Bronchial epithelial cell (primary cell): Measurements from ENCODE around the gene BPIFA1. TPM values are rescaled to one million over a fixed set of nuclear protein-coding genes. Genes with fewer than 3 reads are reported as not detected.

ENCODE experiments used
- DNase-seq: peaks from one replicate; pipeline ENCODE4 v3.0.0-alpha.2; 2010; ENCODE audit warnings: low read depth
- FAIRE-seq: peaks from 2 replicates; lab custom pipeline; 2011; peaks lifted over from hg19 to GRCh38; lab: Jason Lieb, UNC
- H3K27me3 ChIP-seq: 2 replicates; pipeline ENCODE4 v1.5.1; 2011; ENCODE audit warnings: low read length; ENCODE audit not compliant: control insufficient read depth, insufficient read depth
- H3K36me3 ChIP-seq: 2 replicates; pipeline ENCODE4 v1.5.1; 2011; ENCODE audit warnings: low read length; ENCODE audit not compliant: control insufficient read depth, insufficient read depth
- H3K4me3 ChIP-seq: 2 replicates; pipeline ENCODE4 v1.5.1; 2011; ENCODE audit warnings: mild to moderate bottlenecking, low read depth, low read length, control low read depth
- CTCF ChIP-seq: IDR thresholded peaks from 2 replicates; pipeline ENCODE4 v1.5.1; 2011; ENCODE audit warnings: mild to moderate bottlenecking, moderate library complexity, low read length, control low read depth, inconsistent platforms; ENCODE audit not compliant: insufficient read depth, severe bottlenecking
- total RNA-seq: library from RNA; depleted of rRNA; stranded (reverse); fragments of >200 nt; gene quantifications from 2 replicates; pipeline ENCODE4 v1.2.1, GENCODE V29; 2014

The BPIFA1 gene
- total RNA-seq: not detected in 2 replicates

- no peak for TF ChIP-seq CTCF
- no peak for FAIRE-seq
- no peaks in the 10 kb centered on the region for H3K36me3 ChIP-seq
- peaks cover 2% of the 10 kb centered on the region for H3K27me3 ChIP-seq
- no peak for DNase-seq
- no peak within 1 kb of the TSS for H3K4me3 ChIP-seq
These were observed at the start of gene BPIFA1 for GRCh38 chr20:33235696-33236095. Gene BPIFA1 (plus strand): TSS chr20:33235996. CDS start chr20:33237712, 1,716 bp downstream.

GRCh38 chr20:33187491-33187890, 48.3 kb upstream of the BPIFA1 start:
- no peaks in the 10 kb centered on the region for H3K27me3 ChIP-seq
- H3K4me3 ChIP-seq: no peak overlapping the region
- FAIRE-seq (no peak), DNase-seq (no peak)
- no peaks in the 10 kb centered on the region for H3K36me3 ChIP-seq
- TF ChIP-seq CTCF: no peak

GRCh38 chr20:33188421-33188820, 47.4 kb upstream of the BPIFA1 start:
- FAIRE-seq: no peak
- H3K4me3 ChIP-seq: no peak overlapping the region
- H3K27me3 ChIP-seq: no peaks in the 10 kb centered on the region
- TF ChIP-seq CTCF: no peak
- no peak for DNase-seq
- no peaks in the 10 kb centered on the region for H3K36me3 ChIP-seq

- FAIRE-seq (no peak), DNase-seq (no peak)
- H3K36me3 ChIP-seq: no peaks in the 10 kb centered on the region
- H3K27me3 ChIP-seq: no peaks in the 10 kb centered on the region
- TF ChIP-seq CTCF: no peak
- H3K4me3 ChIP-seq: no peak overlapping the region
These were observed 44.3 kb upstream of the BPIFA1 start for GRCh38 chr20:33191484-33191883.

GRCh38 chr20:33191955-33192354, 43.8 kb upstream of the BPIFA1 start:
- Histone ChIP-seq H3K27me3 (no peaks in the 10 kb centered on the region), H3K36me3 (no peaks in the 10 kb centered on the region), H3K4me3 (no peak overlapping the region)
- DNase-seq (no peak), FAIRE-seq (no peak)
- no peak for TF ChIP-seq CTCF

GRCh38 chr20:33192912-33193501, 42.8 kb upstream of the BPIFA1 start:
- no peak for DNase-seq
- no peaks in the 10 kb centered on the region for H3K27me3 ChIP-seq
- no peak overlapping the region for H3K4me3 ChIP-seq
- peak; percentile 89 for FAIRE-seq
- H3K36me3 ChIP-seq: no peaks in the 10 kb centered on the region
- TF ChIP-seq CTCF: no peak
